ENCODE data around the gene NCDN.

DNA sequence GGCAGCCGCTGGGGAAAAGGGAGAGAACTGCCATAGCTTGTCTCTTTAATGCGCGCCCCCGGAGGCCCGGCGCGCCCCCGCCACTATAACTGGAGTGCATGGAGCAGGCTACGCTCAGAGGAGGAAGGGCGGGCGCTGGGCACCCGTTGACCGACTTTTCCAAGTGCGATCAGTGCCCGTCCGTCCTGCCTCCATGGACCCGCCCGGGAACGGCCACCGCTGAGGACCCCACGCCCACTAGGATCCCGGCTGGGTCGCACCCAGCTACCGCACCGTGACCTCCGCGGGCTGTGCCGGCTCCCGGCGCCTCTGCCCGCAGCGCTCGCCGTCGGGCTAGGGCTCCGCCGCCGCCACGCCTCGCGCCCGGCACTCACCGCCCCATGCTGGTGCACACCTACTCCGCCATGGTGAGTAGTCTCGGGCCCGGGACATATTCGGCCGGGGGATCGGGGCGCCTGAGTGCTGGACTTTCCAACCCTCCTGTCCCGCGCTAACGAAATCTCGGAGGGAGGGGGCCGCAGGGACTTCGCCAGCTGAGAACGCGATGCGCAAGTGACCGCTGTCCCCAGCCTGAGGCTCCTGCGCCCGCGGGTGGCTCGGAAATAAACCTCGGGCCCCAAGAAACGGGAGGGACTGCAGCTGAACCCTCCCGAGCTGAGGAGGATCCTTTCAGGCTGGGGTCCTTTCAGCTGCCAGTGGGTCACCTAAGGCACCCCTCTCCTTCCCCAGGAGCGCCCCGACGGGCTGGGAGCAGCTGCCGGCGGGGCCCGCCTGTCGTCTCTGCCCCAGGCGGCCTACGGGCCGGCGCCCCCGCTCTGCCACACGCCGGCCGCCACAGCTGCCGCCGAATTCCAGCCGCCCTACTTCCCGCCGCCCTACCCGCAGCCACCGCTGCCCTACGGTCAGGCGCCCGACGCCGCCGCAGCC, 15.9 kb downstream of the NCDN start, which contains the start of gene TFAP2E:
- no peak for TF ChIP-seq CTCF (IDR thresholded peaks at IDR 0.05)
- peak in 1 of 4 donors; percentile 26 for TF ChIP-seq POLR2A (IDR thresholded peaks at IDR 0.05)
